Adrenal gland (tissue), 5 donors: ENCODE measurements around the gene NACC2.

ENCODE experiments used
- CTCF ChIP-seq, 6 experiments: fragments of 450-650 bp in 4 of 6; fragments of 200-600 bp in 2 of 6; sonication (generic) in 1 of 6; IDR thresholded peaks; 1 replicate in 5 of 6; 2 replicates in 1 of 6; pipeline versions ENCODE4 v1.5.1 to v1.8.0; 2016 to 2021; ENCODE audit warnings: antibody characterized with exemption in 6 of 6, mild to moderate bottlenecking in 2 of 6, moderate library complexity in 1 of 6
- POLR2A ChIP-seq, 2 donors: fragments of 450-650 bp; IDR thresholded peaks; one replicate each; pipeline ENCODE4 v1.6.1; 2017; ENCODE audit warnings: antibody characterized with exemption in 2 of 2, mild to moderate bottlenecking in 2 of 2, moderate library complexity in 1 of 2
- donor health status: DM: no; HTN: no; CAD: no.

- TF ChIP-seq CTCF (IDR thresholded peaks at IDR 0.05) (no peak), POLR2A (IDR thresholded peaks at IDR 0.05) (no peak)
These were observed 8.7 kb downstream of the NACC2 start for GRCh38 chr9:136086213-136086881.
